Stimulated activated CD4-positive, alpha-beta T cell treated with anti-CD3 and anti-CD28 coated beads, TNF-alpha, amount 100 ng/mL, for 24 hours (primary cell): Measurements from ENCODE around the gene SPATS2.

ENCODE experiments used
- DNase-seq, 3 experiments: peaks; one replicate each; pipeline ENCODE4 v3.0.0-alpha.2; 2020; ENCODE audit warnings: low read depth in 3 of 3

Gene SPATS2

GRCh38 chr12:49554266-49554665, 187.0 kb downstream of the SPATS2 start:
- no peak for DNase-seq

- no peak for DNase-seq
Observed at GRCh38 chr12:49555631-49556390, 188.5 kb downstream of the SPATS2 start.

- DNase-seq = no peak
Observed at GRCh38 chr12:49556391-49557186, 189.3 kb downstream of the SPATS2 start.

GRCh38 chr12:49557187-49557916, 190.1 kb downstream of the SPATS2 start:
- DNase-seq = no peak

GRCh38 chr12:49557917-49558215, 190.6 kb downstream of the SPATS2 start:
- DNase-seq = no peak

DNA sequence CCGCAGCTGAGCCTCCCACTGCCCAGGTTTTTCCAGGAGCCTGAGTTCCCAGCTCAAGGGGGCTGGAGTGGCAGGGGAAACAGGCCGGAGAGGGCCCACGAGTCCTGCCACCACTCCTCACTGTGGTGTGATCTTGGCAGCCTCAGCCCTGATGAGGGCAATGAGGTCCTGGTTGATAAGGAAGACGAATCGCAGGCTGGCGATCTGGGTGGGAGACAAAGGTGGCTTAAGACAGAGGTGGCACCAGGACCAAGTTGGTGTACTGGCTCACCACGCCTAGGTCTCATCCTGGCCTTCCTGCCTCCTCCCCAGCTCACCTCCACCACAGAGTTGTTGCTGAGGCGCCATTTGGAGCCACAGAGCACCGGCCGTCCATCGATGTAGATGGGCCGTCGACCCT, 191.3 kb downstream of the SPATS2 start:
- no peak for DNase-seq

DNA sequence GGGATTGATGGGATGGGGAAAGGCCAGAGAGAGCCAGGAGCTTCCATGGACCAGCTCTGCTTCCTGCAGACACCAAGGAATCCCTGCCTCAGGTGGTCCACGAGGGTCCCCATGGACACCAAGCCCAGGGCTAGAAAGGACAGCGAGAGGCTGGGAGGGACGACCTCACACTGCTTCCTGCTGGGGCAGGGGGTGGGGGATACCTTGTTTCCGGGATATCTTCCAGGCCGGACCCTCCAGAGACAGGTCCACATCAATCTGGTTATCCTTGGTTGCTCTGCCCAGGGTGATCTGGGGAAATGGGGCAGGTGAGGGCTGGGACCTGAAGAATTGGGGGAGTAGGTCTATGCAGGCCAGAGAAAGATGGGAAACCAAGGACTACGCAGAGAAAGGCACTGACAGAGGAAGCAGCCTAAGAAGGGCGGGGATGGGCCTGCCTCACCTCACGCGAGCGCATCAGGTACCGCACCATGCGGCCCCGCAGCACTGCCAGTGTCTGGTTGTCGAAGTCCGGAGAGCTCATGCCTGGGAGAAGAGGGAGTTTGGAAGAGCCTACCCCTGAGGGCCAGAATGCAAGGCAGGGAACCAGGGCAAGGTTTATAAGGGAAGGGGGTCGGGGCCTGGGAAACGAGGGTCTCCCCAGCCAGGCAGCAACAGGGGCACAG, 191.9 kb downstream of the SPATS2 start:
- DNase-seq = no peak

DNA sequence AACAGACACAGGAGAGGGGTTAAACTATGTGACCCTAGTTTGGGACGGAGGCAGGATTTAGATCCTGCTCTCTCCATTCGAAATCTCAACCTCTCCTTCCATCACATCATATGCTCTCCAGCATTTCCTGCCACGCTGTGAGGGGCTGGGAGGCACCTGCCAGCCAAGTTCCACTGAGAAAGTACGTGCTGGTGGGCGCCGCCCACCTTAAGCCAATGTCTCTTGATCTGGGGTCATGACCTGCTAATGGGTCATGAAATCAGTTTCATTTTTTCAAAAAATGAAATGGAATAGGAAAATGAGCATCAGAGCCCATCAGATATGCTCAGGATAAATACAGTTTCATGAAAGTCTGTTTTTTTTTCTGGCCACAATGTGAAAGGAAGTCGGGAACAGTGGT, 193.4 kb downstream of the SPATS2 start:
- DNase-seq = no peak

GRCh38 chr12:49562233-49562632, 195.0 kb downstream of the SPATS2 start:
- no peak for DNase-seq

DNA sequence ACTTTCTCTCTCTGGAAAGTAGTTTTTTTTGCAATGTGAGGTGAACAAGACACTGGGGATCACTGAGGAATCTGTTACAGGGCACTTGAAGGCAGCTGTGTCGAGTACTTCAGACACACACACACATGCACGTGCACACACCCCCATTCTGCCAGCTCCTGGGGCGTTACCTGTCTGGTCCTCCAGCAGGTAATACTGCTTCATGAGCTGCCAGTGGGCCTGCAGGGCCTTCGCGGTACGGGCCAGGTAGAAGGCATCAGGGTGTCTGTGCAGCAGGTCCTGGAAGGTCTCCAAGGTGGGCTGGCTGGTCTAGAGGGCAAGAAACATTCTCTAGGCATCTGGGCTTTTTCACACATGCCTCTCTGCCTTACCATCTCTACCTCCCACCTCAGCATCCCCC, 195.6 kb downstream of the SPATS2 start:
- no peak for DNase-seq

DNA sequence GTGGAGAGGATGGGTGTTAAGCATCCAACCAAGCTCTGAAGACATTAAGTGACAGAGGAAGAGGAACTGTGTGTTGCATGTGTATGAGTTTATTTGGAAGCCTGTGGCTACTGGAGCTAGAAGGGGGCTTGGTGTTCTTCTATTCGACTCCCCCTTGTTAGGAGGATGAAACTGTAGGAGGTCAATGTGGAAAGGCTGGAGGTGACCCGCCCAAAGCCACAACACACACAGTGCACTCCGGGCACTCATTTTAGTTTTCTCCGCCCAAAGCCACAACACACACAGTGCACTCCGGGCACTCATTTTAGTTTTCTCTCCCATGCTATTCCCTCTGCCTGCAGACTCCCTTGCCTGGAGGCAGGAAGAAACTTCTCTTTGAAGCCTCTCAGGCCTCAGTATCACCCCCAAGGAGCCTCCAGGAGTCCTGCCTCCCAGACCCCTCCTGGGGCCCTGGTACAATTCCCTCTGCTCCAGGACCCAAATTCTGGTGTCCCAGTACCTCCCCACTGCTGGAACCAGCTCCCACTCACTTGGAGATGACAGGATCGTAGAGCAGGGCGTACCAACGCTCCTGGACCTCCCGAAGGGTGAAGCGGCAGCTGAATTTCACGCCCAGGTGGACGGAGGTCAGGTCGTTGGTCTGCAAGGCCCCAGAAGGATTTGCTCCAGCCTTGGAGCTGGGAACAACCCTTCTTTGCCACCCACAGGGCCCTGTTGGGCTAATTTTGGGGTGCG, 196.9 kb downstream of the SPATS2 start:
- no peak for DNase-seq

DNA sequence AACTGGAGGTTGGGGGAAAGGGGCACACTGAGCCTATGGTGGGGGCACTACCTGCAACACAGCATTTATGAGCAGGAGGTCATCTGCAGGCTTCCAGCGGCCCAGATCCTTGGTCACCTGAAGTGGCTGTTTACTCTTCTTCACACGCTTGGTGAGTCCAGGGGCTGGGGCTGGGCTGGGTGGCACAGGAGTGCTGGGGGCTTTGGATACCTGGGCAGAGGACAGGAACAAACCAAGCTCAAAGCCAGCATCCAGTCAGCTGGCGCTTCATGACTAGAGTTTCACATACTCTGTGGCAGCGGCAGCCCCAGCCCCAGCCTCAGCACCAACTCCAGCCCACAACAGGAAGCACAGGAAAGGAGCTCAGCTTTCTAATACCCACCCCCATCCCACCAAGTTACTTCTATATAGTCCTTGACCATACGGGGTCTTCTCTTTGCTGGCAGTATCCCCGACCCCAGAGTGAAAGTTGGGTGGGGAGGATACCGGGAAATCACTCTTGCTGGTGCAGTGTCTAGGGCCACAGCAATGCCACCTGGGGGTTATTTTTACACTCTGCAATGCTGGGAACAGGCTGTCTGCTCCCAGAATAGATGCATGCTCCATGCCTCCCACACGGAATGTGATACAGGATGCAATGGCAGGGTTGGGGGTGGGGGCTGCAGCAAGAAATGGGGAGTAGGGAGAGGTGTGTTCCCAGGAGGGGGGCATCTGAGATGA, 197.6 kb downstream of the SPATS2 start:
- DNase-seq = no peak

DNA sequence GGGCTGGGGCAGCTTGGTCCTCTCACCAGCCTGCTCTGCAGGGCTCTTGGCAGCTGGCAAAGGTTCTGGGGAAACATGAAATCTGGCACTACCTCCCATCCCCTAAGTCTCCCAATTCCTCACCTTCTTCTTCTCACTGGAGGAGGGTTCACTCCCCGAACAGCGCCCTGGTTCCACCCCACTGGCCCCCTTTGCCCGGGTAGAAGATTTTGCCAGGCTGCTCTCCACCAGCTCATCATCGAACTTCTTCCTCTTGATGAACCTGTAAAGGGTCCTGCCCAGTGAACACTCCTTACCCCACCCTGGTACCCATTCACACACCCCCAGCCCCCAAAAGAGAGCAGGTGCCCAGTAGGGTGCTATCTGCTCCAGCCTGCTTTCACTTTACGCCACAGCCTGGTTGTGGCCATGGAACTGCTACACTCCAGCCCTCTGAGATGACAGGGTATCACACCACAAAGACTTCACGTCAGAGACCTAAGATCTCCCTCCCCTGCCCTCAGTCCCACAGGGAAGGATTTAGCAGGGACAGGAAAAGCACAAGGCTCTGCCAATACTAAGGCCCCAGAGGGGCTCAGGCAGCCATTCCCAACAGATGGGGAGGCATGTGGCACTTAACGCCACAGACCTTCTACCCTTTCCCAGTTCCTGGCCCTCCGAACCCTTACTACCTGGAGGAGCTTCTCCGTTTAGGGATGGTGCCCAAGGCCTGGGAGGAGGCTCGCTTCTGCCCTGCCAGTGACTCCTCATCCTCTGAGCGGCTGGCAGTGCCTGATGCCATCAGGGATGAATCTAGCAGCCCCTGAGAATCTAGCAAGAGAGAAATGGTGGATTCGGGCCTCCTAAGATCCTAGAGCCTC, 198.4 kb downstream of the SPATS2 start:
- no peak for DNase-seq

- DNase-seq = no peak
Observed at GRCh38 chr12:49566361-49566760, 199.1 kb downstream of the SPATS2 start.

DNA sequence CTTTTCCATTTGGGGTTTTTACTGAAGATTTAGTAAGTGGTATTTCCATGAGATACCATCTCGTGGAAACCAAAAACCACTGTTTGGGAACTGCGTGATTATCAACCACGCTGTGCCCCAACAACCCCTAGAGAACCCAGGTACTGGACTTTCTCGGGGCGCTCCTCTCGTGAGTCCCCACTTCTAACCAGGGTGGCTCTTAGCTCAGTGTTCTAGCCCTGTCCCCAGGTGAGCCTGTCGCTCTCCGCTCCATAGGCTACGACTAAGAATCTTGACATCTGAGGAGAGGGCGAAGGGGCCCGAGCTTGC, 200.0 kb downstream of the SPATS2 start:
- DNase-seq = no peak

GRCh38 chr12:49567611-49568441, 200.6 kb downstream of the SPATS2 start, which contains the start of gene MCRS1:
TSS of gene MCRS1 (minus strand) at chr12:49568142. CDS start at chr12:49566731, 1,411 bp downstream.
- peak; percentile 80 to 86 (median 85) for DNase-seq

GRCh38 chr12:49568442-49569162, 201.3 kb downstream of the SPATS2 start:
- DNase-seq = no peak
